GM12873 (cell line): Measurements from ENCODE around the gene TNFRSF6B.

Experiments
- CTCF ChIP-seq: IDR thresholded peaks from 2 replicates; pipeline ENCODE4 v1.5.1; 2012; ENCODE audit warnings: low read depth, mild to moderate bottlenecking, moderate library complexity, low read length, control low read depth; ENCODE audit not compliant: insufficient read depth; ENCODE audit errors: missing control alignments

TNFRSF6B gene

GRCh38 chr20:63703471-63703975 is 7.1 kb downstream of the TNFRSF6B start:
- no peak for TF ChIP-seq CTCF

DNA sequence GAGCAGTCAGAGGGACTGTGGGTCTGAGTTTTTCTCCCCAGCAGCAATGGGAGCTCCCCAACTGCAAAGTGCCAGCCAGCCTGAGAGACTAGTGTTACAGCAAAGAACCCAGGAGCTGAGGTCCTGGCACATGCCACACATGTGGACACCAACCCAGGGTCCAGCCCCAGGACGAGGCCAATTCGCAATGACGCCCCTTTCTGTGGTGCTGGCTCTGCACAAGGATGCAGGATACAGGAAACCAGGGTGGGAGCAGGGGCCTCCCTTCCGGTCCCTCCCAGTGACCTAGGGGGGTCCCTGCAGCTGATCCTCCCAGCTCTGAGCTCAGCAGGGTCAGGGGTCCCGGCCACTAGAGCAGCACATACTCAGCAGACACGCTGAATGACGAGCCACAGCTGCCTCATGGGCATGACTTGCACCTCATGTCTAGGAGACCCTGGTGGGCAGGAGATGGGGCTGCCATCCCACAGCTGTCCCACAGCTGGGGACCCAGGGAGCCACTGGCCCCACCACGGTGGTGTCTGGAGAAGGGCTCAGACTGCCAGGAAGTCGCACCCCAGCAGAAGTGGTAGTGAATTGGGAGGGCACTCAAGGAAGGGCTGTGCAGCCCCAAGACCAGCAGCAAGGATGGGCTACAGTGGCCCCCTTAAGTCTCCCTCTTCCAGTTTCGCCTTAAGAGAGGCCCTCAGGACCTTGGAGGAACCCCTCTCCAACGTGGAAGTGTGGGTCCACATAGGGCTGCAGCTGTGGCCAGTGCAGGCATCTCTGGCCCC is 7.7 kb downstream of the TNFRSF6B start:
- TF ChIP-seq CTCF: no peak

GRCh38 chr20:63704749-63705117 is 8.3 kb downstream of the TNFRSF6B start:
- TF ChIP-seq CTCF: no peak

DNA sequence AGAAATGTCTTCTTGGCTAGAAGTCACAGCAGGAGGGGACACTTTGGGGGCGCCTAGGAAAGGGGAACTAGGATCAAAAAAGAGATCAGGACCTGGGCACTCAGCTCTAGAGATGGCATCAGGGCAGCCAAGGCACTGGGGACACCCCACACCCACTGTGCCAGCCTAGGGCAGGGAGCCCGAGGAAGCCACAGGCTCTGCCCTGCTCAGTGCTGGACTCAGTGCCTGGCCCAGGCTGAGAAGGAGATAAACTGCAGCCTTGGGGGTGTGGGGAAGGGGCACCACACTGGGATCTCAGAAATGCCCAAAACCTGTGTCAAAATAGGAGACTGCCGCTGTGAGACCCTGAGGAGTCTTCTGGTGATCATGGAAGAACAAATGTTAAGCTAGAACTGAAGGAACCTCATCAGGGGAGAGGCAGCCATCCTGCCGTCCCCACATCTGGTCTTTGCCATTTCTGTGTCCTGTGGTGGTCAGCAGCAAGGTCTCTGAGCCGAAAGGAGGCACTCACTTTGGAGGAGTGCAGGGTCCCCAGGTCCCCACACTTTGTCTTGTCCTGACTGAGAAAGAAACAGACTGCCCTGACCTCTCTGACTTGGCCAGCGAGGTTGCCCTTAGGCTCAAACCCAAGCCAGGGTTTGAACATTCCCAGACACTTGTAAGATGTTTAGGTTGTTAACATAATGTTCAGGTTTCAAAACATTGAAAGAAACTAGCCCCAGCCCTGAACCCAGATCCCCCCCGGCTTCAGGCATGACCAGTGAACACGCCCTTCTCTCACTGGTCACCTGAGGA is 9.0 kb downstream of the TNFRSF6B start:
- TF ChIP-seq CTCF: no peak

- no peak for TF ChIP-seq CTCF
These were observed 9.7 kb downstream of the TNFRSF6B start for GRCh38 chr20:63706027-63706695.

GRCh38 chr20:63706852-63707557 is 10.6 kb downstream of the TNFRSF6B start:
- peak; percentile 87 for TF ChIP-seq CTCF
